Esophagus squamous epithelium (tissue), 4 donors: ENCODE results near the gene SLC24A4.

Experiments
- POLR2A ChIP-seq, 4 donors: fragments of 450-650 bp; IDR thresholded peaks; one replicate each; pipeline ENCODE4 v1.6.1; 2017; ENCODE audit warnings: antibody characterized with exemption in 4 of 4, mild to moderate bottlenecking in 4 of 4, moderate library complexity in 3 of 4
- TF ChIP-seq, protein P1 (sequence below), 6 experiments: fragments of 450-650 bp in 4 of 6; fragments of 200-600 bp in 2 of 6; sonication (generic) in 2 of 6; IDR thresholded peaks; one replicate each; pipeline ENCODE4 v1.5.1; 2016 to 2019; ENCODE audit warnings: antibody characterized with exemption in 6 of 6, mild to moderate bottlenecking in 4 of 6, moderate library complexity in 4 of 6

- TF ChIP-seq, protein P1, sequence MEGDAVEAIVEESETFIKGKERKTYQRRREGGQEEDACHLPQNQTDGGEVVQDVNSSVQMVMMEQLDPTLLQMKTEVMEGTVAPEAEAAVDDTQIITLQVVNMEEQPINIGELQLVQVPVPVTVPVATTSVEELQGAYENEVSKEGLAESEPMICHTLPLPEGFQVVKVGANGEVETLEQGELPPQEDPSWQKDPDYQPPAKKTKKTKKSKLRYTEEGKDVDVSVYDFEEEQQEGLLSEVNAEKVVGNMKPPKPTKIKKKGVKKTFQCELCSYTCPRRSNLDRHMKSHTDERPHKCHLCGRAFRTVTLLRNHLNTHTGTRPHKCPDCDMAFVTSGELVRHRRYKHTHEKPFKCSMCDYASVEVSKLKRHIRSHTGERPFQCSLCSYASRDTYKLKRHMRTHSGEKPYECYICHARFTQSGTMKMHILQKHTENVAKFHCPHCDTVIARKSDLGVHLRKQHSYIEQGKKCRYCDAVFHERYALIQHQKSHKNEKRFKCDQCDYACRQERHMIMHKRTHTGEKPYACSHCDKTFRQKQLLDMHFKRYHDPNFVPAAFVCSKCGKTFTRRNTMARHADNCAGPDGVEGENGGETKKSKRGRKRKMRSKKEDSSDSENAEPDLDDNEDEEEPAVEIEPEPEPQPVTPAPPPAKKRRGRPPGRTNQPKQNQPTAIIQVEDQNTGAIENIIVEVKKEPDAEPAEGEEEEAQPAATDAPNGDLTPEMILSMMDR (IDR thresholded peaks at IDR 0.05) = no peak
- no peak for TF ChIP-seq POLR2A (IDR thresholded peaks at IDR 0.05)
Observed at GRCh38 chr14:92417759-92418158, 94.8 kb downstream of the SLC24A4 start.
